ENCODE results near the gene ADAMTS14.
A peak's percentile ranks its signal among the peaks of the same experiment; 100 is the strongest.
"Not testable (repeated sequence)": the region's sequence is repeated elsewhere in the genome, so short reads cannot be mapped to it uniquely, and the experiment has no call there.

Gene ADAMTS14

GRCh38 chr10:70750156-70750703, 77.9 kb downstream of the ADAMTS14 start:
- DNase-seq (ENCODE audit: low read depth, low spot score), result no peak

DNA sequence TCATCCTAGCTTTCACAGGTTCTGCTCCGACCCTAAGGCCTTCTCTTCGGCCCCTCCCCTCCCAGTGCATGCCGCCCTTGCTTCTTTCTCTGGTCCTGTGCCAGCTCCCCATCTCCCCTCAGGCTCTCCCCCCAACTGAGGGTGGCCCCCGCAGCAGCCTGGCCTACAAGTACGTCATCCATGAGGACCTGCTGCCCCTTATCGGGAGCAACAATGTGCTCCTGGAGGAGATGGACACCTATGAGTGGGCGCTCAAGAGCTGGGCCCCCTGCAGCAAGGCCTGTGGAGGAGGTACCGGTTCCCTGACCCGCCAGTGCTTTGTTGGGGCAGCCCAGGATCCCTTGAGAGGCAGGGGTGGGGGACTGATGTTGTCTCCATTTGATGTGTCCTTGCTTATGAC, 79.0 kb downstream of the ADAMTS14 start:
- no peak for DNase-seq (ENCODE audit: low read depth, low spot score)

DNA sequence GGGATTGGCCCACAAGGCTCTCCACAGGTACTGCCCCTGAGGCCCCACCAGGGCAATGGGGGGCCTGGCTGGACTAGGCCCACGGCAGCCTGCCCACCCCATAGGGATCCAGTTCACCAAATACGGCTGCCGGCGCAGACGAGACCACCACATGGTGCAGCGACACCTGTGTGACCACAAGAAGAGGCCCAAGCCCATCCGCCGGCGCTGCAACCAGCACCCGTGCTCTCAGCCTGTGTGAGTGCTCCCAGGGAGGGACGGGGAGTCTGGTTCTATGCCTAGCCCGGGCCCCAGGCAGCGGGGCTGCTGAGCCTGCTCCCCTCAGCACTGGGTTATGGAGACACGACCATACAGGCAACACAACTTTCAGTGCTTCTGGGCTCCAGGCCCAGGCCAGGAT, 79.7 kb downstream of the ADAMTS14 start:
- no peak for DNase-seq (ENCODE audit: low read depth, low spot score)

GRCh38 chr10:70752571-70752970, 80.3 kb downstream of the ADAMTS14 start:
- no peak for DNase-seq (ENCODE audit: low read depth, low spot score)

DNA sequence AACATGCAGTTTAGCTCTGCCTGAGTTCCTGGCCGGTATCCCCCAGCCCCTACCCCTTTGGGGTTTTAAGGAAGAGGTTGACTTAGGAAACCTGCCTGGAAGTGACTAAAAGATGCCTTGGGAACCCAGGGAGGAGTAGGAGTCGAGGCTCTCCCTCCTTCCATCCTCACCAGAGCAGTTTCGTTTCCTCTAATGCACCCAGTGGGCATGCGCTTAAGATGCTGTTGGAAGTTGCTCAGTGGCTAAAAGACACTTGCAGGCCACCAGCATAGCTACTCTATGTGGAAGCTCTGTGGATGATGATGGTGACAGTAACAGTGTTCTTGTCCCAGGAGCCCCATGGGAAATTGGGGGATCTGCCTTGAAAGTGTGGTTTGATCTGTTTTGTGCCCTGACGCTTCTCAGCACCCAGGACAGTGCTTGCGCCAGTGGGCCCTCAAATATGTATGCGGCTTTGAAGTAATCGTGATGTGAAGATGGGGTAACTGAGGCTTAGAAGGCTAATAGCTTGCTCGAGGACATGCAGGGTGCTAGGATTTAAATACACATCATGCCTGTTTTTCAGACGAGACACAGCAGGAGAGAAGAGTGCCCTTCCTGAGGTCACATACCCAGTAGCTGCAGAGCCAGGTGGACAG, 80.8 kb downstream of the ADAMTS14 start:
- DNase-seq (ENCODE audit: low read depth, low spot score), result no peak

DNA sequence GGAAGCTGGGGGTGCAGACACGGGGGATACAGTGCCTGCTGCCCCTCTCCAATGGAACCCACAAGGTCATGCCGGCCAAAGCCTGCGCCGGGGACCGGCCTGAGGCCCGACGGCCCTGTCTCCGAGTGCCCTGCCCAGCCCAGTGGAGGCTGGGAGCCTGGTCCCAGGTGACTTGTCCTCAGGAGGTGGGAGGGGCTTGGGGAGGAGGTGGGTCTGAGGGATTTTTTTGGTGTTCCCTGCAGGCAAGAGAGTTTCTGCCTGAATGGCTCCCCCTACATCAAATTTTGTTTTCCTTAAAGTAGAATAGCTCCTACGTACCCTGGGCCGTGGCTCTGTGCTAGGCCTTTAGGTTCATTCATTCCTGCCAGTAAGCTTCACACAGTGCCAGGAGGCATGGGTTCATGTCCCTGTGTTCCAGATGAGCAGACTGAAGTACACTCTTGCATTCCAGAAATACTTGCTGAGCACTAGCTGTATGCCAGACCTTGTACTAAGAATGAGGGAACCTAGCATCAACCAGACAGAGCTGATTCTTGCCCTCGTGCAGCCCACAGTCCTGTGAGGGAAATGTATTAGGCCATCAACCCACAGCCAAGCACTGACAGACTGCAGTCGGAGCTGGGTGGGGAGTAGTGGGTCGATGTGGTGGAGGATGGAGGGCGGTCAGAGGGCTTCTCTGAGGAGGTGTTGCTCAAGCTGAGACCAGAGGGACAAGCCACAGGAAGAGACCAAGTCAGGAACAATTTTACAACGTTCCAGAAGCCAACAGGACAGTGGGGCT, 81.7 kb downstream of the ADAMTS14 start:
- DNase-seq (ENCODE audit: low read depth, low spot score), result no peak

- DNase-seq (ENCODE audit: low read depth, low spot score), result no peak
Observed at GRCh38 chr10:70756700-70757360, 84.5 kb downstream of the ADAMTS14 start.

DNA sequence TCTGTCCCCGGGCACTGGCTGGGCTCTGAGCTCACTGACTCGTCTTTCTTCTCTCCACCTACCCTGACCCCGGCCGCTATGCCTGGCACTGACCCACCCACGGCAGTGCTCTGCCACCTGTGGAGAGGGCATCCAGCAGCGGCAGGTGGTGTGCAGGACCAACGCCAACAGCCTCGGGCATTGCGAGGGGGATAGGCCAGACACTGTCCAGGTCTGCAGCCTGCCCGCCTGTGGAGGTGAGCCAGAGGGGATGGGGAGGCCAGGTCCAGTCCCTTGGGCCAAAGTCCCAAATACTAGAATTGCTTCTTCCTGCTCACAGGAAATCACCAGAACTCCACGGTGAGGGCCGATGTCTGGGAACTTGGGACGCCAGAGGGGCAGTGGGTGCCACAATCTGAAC, 85.5 kb downstream of the ADAMTS14 start:
- no peak for DNase-seq (ENCODE audit: low read depth, low spot score)

GRCh38 chr10:70758757-70759514, 86.6 kb downstream of the ADAMTS14 start:
- peak; percentile 36 for DNase-seq (ENCODE audit: low read depth, low spot score)

- DNase-seq (ENCODE audit: low read depth, low spot score), result no peak
Observed at GRCh38 chr10:70759781-70760180, 87.5 kb downstream of the ADAMTS14 start.

- DNase-seq (ENCODE audit: low read depth, low spot score), result no peak
Observed at GRCh38 chr10:70760271-70760787, 88.0 kb downstream of the ADAMTS14 start.

DNA sequence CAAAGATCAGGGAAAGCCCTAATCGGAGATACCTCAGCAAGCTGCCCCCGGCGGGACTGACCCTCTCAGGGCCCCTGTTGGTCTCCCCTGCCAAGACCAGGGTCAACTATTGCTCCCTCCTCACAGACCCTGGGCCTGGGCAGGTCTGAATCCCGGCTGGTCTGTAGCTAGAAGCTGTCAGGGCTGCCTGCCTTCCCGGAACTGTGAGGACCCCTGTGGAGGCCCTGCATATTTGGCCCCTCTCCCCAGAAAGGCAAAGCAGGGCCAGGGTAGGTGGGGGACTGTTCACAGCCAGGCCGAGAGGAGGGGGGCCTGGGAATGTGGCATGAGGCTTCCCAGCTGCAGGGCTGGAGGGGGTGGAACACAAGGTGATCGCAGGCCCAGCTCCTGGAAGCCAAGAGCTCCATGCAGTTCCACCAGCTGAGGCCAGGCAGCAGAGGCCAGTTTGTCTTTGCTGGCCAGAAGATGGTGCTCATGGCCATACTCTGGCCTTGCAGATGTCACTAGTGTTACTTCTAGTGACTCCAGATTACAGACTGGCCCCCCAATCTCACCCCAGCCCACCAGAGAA, 88.8 kb downstream of the ADAMTS14 start:
- DNase-seq (ENCODE audit: low read depth, low spot score), result peak; percentile 17

GRCh38 chr10:70761727-70762350, 89.5 kb downstream of the ADAMTS14 start:
- no peak for DNase-seq (ENCODE audit: low read depth, low spot score)

- no peak for DNase-seq (ENCODE audit: low read depth, low spot score)
Observed at GRCh38 chr10:70762441-70763175, 90.3 kb downstream of the ADAMTS14 start.

DNA sequence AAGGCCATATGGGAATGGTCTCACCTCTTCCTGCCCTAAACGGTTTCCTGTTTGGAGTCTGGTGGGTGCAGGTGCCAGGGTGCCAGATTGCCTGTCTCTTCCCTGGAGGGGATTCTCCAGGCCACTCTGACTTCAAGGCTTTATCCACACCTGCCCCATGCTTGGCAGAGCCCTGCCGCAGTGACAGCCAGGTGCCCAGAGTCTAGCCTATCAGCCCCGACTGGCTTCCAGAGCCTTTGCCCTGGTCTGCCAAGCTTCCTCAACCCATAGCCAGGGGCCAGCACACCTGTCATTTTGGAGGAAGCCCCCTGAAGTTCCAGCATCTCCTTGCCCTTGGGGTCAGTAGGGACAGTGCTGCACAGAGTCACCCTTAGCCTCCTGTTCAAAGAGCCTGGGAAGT, 91.3 kb downstream of the ADAMTS14 start:
- DNase-seq (ENCODE audit: low read depth, low spot score), result no peak

- DNase-seq (ENCODE audit: low read depth, low spot score), result no peak
Observed at GRCh38 chr10:70765794-70766594, 93.7 kb downstream of the ADAMTS14 start.

DNA sequence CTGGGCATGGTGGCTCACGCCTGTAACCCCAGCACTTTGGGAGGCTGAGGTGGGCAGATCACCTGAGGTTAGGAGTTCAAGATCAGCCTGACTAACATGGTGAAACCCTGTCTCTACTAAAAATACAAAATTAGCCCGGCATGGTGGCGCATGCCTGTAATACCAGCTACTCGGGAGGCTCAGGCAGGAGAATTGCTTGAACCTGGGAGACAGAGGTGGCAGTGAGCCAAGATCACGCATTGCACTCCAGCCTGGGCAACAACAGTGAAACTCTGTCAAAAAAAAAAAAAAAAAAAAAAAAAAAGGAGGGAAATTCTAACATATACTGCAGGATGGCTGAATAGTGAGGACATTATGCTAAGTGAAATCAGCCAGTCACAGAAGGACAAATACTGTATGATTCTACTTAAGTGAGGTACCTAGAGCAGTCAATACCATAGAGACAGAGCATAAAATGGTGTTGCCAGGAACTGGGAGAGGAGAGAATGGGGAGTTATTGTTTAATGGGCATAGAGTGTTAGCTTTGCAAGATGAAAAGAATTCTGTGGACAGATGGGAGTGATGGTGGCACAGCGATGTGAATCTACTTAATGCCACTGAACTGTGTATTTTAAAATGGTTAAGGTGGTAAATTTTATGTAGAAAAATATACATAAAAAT, 95.8 kb downstream of the ADAMTS14 start:
- not testable (repeated sequence) for DNase-seq (ENCODE audit: low read depth, low spot score)

DNA sequence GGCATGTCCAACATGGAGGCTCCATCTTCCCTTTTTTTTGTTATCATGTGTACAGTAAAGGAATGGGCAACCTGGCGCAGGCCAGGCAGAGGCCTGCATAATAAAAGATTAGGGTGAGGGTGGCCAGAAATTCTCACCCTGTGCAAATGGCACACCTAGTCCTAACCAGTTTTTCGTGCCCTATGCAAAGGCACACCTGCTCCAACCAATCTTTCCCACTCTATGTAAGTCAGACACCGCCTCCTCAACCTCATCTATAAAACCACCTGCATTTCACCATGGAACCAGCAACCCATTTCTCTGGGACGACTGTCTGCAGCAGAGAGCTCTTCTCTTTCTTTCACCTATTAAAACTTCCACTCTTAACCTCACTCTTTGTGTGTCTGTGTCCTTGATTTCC, 96.8 kb downstream of the ADAMTS14 start:
- DNase-seq (ENCODE audit: low read depth, low spot score), result no peak

- DNase-seq (ENCODE audit: low read depth, low spot score), result no peak
Observed at GRCh38 chr10:70770001-70770400, 97.7 kb downstream of the ADAMTS14 start.

All from smooth muscle cell of the brain vasculature (primary cell).